GM12878 (cell line): Measurements from ENCODE around the gene SETD5. TPM values are rescaled to one million over a fixed set of nuclear protein-coding genes. Genes with fewer than 3 reads are reported as not detected.

Experiments used
- ATAC-seq: fragments of 200-7000 bp; cut with Tn5 transposase; 3 replicates; pipeline ENCODE4 v1.9.1; 2020; ENCODE audit warnings: mild to moderate bottlenecking, moderate library complexity
- BruUV-seq: library from RNA; stranded (reverse); fragments of 400-500 nt; replicated peaks from 2 replicates; lab custom pipeline; 2021; lab: Mats Ljungman, UMichigan
- CTCF ChIA-PET: fragments of 300-600 bp; sonication (Branson Sonifier 250); formaldehyde crosslinking; extraction: SDS; loops from one replicate; lab custom pipeline; 2021; ENCODE audit warnings: inconsistent platforms; lab: Yijun Ruan, JAX
- POLR2A ChIA-PET: fragments of 350-600 bp; formaldehyde crosslinking; extraction: SDS; loops from one replicate; lab custom pipeline; 2021; ENCODE audit warnings: inconsistent platforms; lab: Charles Lee
- RAD21 ChIA-PET: fragments of 300-600 bp; sonication (Branson Sonifier 250); formaldehyde crosslinking; loops from one replicate; lab custom pipeline; 2023; ENCODE audit warnings: antibody characterized with exemption; ENCODE audit not compliant: unreplicated experiment; lab: Charles Lee
- SMC1A ChIA-PET: fragments of 300-600 bp; sonication (Branson Sonifier 250); formaldehyde crosslinking; loops from one replicate; lab custom pipeline; 2023; ENCODE audit not compliant: unreplicated experiment, uncharacterized antibody; lab: Charles Lee
- DNase-seq: peaks from one replicate; pipeline ENCODE4 v3.0.0-alpha.2; 2011; ENCODE audit warnings: low read depth, low spot score
- FAIRE-seq: peaks from 3 replicates; lab custom pipeline; 2011; peaks lifted over from hg19 to GRCh38; lab: Jason Lieb, UNC
- H2AFZ ChIP-seq: 2 replicates; pipeline ENCODE4 v1.6.0; 2011; ENCODE audit warnings: low read depth, low read length, control low read depth; ENCODE audit not compliant: control insufficient read depth
- H3K27ac ChIP-seq: 2 replicates; pipeline ENCODE4 v1.5.1; 2011; ENCODE audit warnings: control low read depth; ENCODE audit not compliant: control insufficient read depth, insufficient read depth
- H3K27me3 ChIP-seq, 2 experiments: replicated peaks in 1 of 2; 2 replicates each; pipeline versions ENCODE4 v1.6.0 to v1.6.1; 2011; ENCODE audit warnings: low read length in 1 of 2; ENCODE audit not compliant: control insufficient read depth in 2 of 2, insufficient read depth in 2 of 2
- H3K36me3 ChIP-seq, 2 experiments: 2 replicates each; pipeline ENCODE4 v1.5.1; 2011; ENCODE audit warnings: low read length in 1 of 2; ENCODE audit not compliant: control insufficient read depth in 2 of 2, insufficient read depth in 2 of 2
- H3K4me1 ChIP-seq: 2 replicates; pipeline ENCODE4 v1.6.1; 2011; ENCODE audit warnings: mild to moderate bottlenecking, low read length, moderate library complexity, mixed read lengths; ENCODE audit not compliant: control insufficient read depth, insufficient read depth
- H3K4me2 ChIP-seq: 2 replicates; pipeline ENCODE4 v1.6.0; 2011; ENCODE audit warnings: control low read depth; ENCODE audit not compliant: control insufficient read depth, insufficient read depth
- H3K4me3 ChIP-seq: fragments of 200-600 bp; sonication (generic); 2 replicates; pipeline ENCODE4 v1.5.1; 2016
- H3K79me2 ChIP-seq: 2 replicates; pipeline ENCODE4 v1.6.0; 2011; ENCODE audit warnings: low read length; ENCODE audit not compliant: control insufficient read depth, insufficient read depth
- H3K9ac ChIP-seq: 2 replicates; pipeline ENCODE4 v1.8.0; 2011; ENCODE audit warnings: low read length, control low read depth, mixed read lengths; ENCODE audit not compliant: control insufficient read depth, insufficient read depth
- H3K9me3 ChIP-seq: replicated peaks from 3 replicates; pipeline ENCODE4 v1.5.1; 2011; ENCODE audit warnings: mild to moderate bottlenecking, low read length; ENCODE audit not compliant: control insufficient read depth, insufficient read depth
- H4K20me1 ChIP-seq: 2 replicates; pipeline ENCODE4 v1.6.0; 2011; ENCODE audit not compliant: control insufficient read depth, insufficient read depth
- NR2F1 ChIP-seq: fragments of 450-650 bp; conservative IDR thresholded peaks from 2 replicates; pipeline ENCODE4 v1.6.1; 2017; ENCODE audit warnings: mild to moderate bottlenecking
- WGBS: methylation state at CpG from one replicate; pipeline ENCODE4 v1.1.6; 2016; ENCODE audit warnings: low lambda C conversion rate; ENCODE audit not compliant: insufficient replicate concordance, insufficient coverage; ENCODE audit errors: missing lambda C conversion rate; 5-methylcytosine and 5-hydroxymethylcytosine counted together
- in situ Hi-C: fragments of 300-500 bp; cut with MboI; formaldehyde crosslinking; loops from 9 replicates; pipeline ENCODE4 v1.14.3; 2018; ENCODE audit warnings: mixed read lengths
- intact Hi-C: fragments of 100-400 bp; cut with micrococcal nuclease; formaldehyde crosslinking; loops from one replicate; pipeline ENCODE4 v1.14.2; 2022; ENCODE audit not compliant: unreplicated experiment
- polyA plus RNA-seq, 11 experiments: library from polyadenylated mRNA; depleted of rRNA in 4 of 11; unstranded in 6 of 11; stranded (reverse) in 5 of 11; fragments of >200 nt; fragmentation: Nextera tagmentation in 4 of 11; fragmentation: Illumina TruSeq in 1 of 11; extraction: Ambion mirVana in 4 of 11; extraction: Trizol in 1 of 11; gene quantifications; 1 replicate in 1 of 11; 2 replicates in 10 of 11; pipeline versions ENCODE4 v1.2.1 to v1.2.3, GENCODE V29; 2011 to 2016; ENCODE audit warnings: inconsistent platforms in 2 of 11, missing spikeins in 2 of 11, low read depth in 1 of 11
- total RNA-seq, 4 experiments: library from RNA; depleted of rRNA in 3 of 4; stranded (reverse); fragments of >200 nt in 3 of 4; fragmentation: Illumina TruSeq in 1 of 4; extraction: Trizol in 1 of 4; gene quantifications; 2 replicates each; pipeline versions ENCODE4 v1.2.1 to v1.2.3, GENCODE V29; 2013 to 2021
- TF ChIP-seq, protein P1 (sequence below): fragments of 150-350 bp; IDR thresholded peaks from 2 replicates; pipeline ENCODE4 v1.6.1; 2016; ENCODE audit warnings: low read depth, low read length
- TF ChIP-seq, protein P2 (sequence below): fragments of 450-650 bp; conservative IDR thresholded peaks from 2 replicates; pipeline ENCODE4 v1.6.1; 2017; ENCODE audit warnings: mild to moderate bottlenecking, moderate library complexity

The SETD5 gene
- total and polyA plus RNA-seq, 10 of the 15 experiments (the other 5 are each of a cell fraction or from before 2014, with no cell fraction given) = 8.2 to 94.0 (median 55.4) TPM

DNA sequence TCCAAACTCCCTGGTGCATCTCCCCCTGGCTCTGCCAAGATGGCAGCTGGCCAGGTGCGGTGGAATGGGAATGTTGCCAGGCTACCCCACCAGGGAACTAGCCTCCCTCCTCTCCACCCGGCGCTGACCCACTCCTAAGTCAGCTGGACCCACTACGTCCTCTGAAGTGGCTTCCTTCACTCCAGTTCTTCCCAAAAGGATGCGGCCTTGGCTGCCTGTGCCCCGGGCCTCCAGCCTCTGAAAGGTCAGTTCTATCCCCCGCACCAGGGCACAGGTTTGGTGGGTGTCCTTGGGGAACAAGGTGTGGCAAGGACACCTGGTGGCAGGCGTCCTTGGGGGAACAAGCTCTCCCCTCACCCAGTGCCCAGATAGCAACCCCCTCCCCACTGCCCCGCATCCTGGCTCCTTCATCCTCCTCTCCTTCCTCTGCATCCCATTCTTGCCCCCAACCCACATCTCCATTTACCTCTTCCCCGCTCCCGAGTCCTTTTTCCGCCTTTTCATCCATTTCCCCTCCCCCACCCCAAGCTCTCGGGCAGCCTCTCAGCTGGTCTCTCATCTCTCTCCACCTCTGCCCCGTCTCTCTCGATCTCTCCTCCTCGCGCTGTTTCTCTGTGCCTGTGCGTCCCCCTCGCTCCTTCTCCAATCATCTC is 102.2 kb downstream of the SETD5 start:
- in situ Hi-C loops (loop anchor here (5.0 kb wide), 1 partner anchor 228 kb away; no protein-coding TSS in a partner anchor), intact Hi-C loops (loop anchor here (2.0 to 10.0 kb wide), 3 partner anchors 147 to 525 kb away; no protein-coding TSS in a partner anchor)
- Histone ChIP-seq H3K4me2 (no peak overlapping the region), H4K20me1 (no peaks in the 10 kb centered on the region), H3K9ac (no peak overlapping the region), H3K4me3 (no peak overlapping the region), H2AFZ (no peak overlapping the region), H3K9me3 (no peaks in the 10 kb centered on the region), H3K79me2 (no peaks in the 10 kb centered on the region), H3K27me3 (peaks cover 1 to 8% of the 10 kb centered on the region in 2 experiments), H3K4me1 (peaks cover 2% of the 10 kb centered on the region; the same call in 1 of the 2 replicates), H3K36me3 (no peaks in the 10 kb centered on the region), H3K27ac (no peak overlapping the region)
- BruUV-seq = no TSS peak
- CTCF ChIA-PET = interaction anchor here (0.6 to 1.6 kb wide), 2 partner anchors 17 to 137 kb away, joined by 3 read pairs; partner anchors contain the start of gene THUMPD3
- ATAC-seq (no peak), DNase-seq (no peak), FAIRE-seq (no peak)
- no peak for TF ChIP-seq NR2F1
- TF ChIP-seq, protein P1, sequence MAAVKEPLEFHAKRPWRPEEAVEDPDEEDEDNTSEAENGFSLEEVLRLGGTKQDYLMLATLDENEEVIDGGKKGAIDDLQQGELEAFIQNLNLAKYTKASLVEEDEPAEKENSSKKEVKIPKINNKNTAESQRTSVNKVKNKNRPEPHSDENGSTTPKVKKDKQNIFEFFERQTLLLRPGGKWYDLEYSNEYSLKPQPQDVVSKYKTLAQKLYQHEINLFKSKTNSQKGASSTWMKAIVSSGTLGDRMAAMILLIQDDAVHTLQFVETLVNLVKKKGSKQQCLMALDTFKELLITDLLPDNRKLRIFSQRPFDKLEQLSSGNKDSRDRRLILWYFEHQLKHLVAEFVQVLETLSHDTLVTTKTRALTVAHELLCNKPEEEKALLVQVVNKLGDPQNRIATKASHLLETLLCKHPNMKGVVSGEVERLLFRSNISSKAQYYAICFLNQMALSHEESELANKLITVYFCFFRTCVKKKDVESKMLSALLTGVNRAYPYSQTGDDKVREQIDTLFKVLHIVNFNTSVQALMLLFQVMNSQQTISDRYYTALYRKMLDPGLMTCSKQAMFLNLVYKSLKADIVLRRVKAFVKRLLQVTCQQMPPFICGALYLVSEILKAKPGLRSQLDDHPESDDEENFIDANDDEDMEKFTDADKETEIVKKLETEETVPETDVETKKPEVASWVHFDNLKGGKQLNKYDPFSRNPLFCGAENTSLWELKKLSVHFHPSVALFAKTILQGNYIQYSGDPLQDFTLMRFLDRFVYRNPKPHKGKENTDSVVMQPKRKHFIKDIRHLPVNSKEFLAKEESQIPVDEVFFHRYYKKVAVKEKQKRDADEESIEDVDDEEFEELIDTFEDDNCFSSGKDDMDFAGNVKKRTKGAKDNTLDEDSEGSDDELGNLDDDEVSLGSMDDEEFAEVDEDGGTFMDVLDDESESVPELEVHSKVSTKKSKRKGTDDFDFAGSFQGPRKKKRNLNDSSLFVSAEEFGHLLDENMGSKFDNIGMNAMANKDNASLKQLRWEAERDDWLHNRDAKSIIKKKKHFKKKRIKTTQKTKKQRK = no peak
- TF ChIP-seq, protein P2, sequence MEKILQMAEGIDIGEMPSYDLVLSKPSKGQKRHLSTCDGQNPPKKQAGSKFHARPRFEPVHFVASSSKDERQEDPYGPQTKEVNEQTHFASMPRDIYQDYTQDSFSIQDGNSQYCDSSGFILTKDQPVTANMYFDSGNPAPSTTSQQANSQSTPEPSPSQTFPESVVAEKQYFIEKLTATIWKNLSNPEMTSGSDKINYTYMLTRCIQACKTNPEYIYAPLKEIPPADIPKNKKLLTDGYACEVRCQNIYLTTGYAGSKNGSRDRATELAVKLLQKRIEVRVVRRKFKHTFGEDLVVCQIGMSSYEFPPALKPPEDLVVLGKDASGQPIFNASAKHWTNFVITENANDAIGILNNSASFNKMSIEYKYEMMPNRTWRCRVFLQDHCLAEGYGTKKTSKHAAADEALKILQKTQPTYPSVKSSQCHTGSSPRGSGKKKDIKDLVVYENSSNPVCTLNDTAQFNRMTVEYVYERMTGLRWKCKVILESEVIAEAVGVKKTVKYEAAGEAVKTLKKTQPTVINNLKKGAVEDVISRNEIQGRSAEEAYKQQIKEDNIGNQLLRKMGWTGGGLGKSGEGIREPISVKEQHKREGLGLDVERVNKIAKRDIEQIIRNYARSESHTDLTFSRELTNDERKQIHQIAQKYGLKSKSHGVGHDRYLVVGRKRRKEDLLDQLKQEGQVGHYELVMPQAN = no peak
- SMC1A ChIA-PET = interaction anchor here (0.5 to 1.3 kb wide), 2 partner anchors 17 to 146 kb away, joined by 3 read pairs; no protein-coding TSS in a partner anchor
- WGBS = 46% methylated on average over 15 of the region's 19 CpGs
- POLR2A ChIA-PET = no interaction called here
- RAD21 ChIA-PET = no interaction called here
